GM12801 (cell line): ENCODE measurements around the gene SERPINB1.

Source experiments
- TF ChIP-seq, protein P1 (sequence below): IDR thresholded peaks from one replicate; pipeline ENCODE4 v1.5.1; 2011; ENCODE audit warnings: control low read depth; ENCODE audit not compliant: insufficient read length; ENCODE audit errors: extremely low read depth

SERPINB1 gene

DNA sequence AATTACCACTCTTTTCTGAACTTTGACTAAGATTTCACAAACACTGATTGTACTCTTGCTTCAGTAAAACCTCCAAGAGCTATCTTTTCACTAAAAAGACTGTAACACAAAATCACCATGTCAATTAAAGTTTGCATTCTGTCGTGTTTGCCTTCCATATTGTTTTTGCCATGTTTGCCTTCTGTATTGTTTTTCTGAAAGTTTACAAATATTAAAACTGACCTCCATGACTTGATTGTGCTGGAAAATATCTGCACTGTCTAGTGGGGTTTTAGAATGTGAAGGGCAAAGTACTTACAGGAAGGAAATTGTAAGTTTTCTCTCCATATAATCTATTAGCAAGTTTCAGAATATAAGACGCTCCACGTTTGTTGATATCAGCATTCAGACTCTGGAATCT is 3.4 kb downstream of the SERPINB1 start:
- TF ChIP-seq, protein P1, sequence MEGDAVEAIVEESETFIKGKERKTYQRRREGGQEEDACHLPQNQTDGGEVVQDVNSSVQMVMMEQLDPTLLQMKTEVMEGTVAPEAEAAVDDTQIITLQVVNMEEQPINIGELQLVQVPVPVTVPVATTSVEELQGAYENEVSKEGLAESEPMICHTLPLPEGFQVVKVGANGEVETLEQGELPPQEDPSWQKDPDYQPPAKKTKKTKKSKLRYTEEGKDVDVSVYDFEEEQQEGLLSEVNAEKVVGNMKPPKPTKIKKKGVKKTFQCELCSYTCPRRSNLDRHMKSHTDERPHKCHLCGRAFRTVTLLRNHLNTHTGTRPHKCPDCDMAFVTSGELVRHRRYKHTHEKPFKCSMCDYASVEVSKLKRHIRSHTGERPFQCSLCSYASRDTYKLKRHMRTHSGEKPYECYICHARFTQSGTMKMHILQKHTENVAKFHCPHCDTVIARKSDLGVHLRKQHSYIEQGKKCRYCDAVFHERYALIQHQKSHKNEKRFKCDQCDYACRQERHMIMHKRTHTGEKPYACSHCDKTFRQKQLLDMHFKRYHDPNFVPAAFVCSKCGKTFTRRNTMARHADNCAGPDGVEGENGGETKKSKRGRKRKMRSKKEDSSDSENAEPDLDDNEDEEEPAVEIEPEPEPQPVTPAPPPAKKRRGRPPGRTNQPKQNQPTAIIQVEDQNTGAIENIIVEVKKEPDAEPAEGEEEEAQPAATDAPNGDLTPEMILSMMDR = no peak

- TF ChIP-seq, protein P1 = no peak
Measured at GRCh38 chr6:2834262-2834661, 7.4 kb downstream of the SERPINB1 start.

GRCh38 chr6:2831392-2831791 is 10.3 kb downstream of the SERPINB1 start:
- TF ChIP-seq, protein P1 = no peak

DNA sequence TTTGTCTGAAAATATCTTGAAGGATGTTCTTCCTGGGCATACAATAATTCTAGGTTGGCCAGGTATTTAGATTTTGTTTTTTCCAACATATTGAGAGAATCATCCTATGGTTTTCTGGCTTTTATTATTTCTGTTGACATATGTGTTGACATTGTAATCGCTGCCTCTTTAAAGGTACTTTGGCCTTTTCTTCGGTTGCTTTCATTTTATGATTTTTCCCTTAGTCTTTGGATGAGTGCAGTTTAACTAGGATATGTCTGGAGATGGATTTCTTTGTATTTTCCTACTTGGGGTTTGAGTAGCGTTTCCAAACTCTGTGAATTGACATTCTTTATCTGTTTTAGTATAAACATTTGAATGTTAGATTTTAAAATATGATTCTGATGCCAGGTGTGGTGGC is 11.5 kb downstream of the SERPINB1 start:
- TF ChIP-seq, protein P1 = no peak

GRCh38 chr6:2829253-2829652 is 12.4 kb downstream of the SERPINB1 start:
- TF ChIP-seq, protein P1 = no peak

- TF ChIP-seq, protein P1 = no peak
Measured at GRCh38 chr6:2828629-2829028, 13.0 kb downstream of the SERPINB1 start.

DNA sequence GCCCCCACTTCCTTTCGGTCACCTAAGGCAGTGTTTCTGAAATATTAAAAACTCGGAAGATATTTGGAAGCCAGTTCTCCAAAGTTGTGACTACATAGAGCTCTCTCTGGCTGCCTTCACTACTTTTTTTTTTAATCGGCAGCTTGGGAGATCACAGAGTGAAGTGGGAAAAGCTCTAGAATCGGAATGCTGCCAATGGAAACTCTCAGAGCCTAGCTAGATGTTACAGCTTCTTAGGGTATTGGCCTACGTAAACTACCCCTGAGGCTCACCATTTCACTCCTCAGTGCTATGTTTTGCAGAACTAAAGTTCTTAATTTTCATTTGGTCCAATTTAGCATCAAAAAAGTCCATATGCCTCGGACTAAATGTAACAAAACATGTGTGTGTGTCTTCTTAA is 14.5 kb downstream of the SERPINB1 start:
- TF ChIP-seq, protein P1 = no peak

DNA sequence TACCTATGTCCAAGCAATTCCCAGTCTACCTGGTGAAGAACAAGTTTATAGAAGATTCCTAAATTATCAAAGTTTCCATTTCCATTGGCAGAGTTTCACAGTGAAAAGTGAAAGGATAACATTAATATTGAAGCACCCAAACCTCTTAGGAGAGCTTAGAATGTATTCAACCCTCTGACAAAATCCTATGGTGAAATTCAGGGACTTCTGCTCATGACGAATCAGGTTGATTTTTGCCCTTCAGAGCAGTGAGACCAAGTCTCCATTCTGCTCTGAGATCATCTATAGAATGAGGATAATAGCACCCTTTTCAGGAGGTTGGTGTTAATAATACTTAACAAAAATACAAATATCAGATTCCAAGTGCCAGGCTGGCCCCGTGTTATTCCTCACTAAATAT is 15.5 kb downstream of the SERPINB1 start:
- TF ChIP-seq, protein P1 = no peak
